ENCODE measurements around the gene NES. TPM values are rescaled to one million over a fixed set of nuclear protein-coding genes. Genes with fewer than 3 reads are reported as not detected.

The NES gene
- total and polyA plus RNA-seq, 2 experiments from 2014 or later: 25.0 to 95.9 TPM

- no peak for ATAC-seq
- peak overlapping the region; percentile 60 for H3K4me2 ChIP-seq
- peak overlapping the region; percentile 74; the same call in 1 of the 2 replicates for H2AFZ ChIP-seq
Measured at GRCh38 chr1:156659661-156659987, 17.6 kb downstream of the NES start.

More at GRCh38 chr1:156659661-156659987, 17.6 kb downstream of the NES start:
- Histone ChIP-seq H3K4me1 (ENCODE audit: insufficient read depth) (peaks cover 61% of the 10 kb centered on the region), H4K20me1 (replicated peaks; ENCODE audit: insufficient read depth) (no peaks in the 10 kb centered on the region), H3K27me3 (ENCODE audit: insufficient read depth) (peaks cover 52% of the 10 kb centered on the region), H3K4me3 (no peak overlapping the region), H3K27ac (ENCODE audit: low read depth) (no peak overlapping the region), H3K79me2 (replicated peaks; ENCODE audit: insufficient read depth) (no peaks in the 10 kb centered on the region), H3K36me3 (ENCODE audit: insufficient read depth) (no peaks in the 10 kb centered on the region), H3K9me2 (ENCODE audit: insufficient read depth) (no peaks in the 10 kb centered on the region), H3F3A (replicated peaks; ENCODE audit: low read depth) (peaks cover 24% of the 10 kb centered on the region; the same call in 1 of the 2 replicates)
- H3K4me1 Mint-ChIP-seq: peaks cover 73% of the 10 kb centered on the region
- H3K9me3 Mint-ChIP-seq: no peaks in the 10 kb centered on the region; the same call in 1 of the 3 replicates
- no peak for TF ChIP-seq NANOG (IDR thresholded peaks at IDR 0.05; ENCODE audit: borderline replicate concordance)
- no peak for TF ChIP-seq ETS1 (IDR thresholded peaks at IDR 0.05)
- TF ChIP-seq ZNF114 (CRISPR knock-in tag; IDR thresholded peaks at IDR 0.05): no peak
- no peak for TF ChIP-seq CTCF (conservative IDR thresholded peaks at IDR 0.05; ENCODE audit: low read depth in 2 of 2)
- TF ChIP-seq EZH2 (IDR thresholded peaks at IDR 0.05; ENCODE audit: low read depth, unreplicated experiment): no peak
- TF ChIP-seq CREB1 (CRISPR knock-in tag; IDR thresholded peaks at IDR 0.05; ENCODE audit: low read depth): no peak
- no peak for TF ChIP-seq REST (IDR thresholded peaks at IDR 0.05; ENCODE audit: unreplicated experiment)
- no peak for TF ChIP-seq EZH2phosphoT487 (IDR thresholded peaks at IDR 0.05; ENCODE audit: unreplicated experiment)
- TF ChIP-seq JUNB (IDR thresholded peaks at IDR 0.05; ENCODE audit: unreplicated experiment): no peak
- TF ChIP-seq POLR2AphosphoS5 (IDR thresholded peaks at IDR 0.05; ENCODE audit: low read depth): no peak
- TF ChIP-seq ZNF331 (CRISPR knock-in tag; IDR thresholded peaks at IDR 0.05; ENCODE audit: low read depth): no peak
- no peak overlapping the region; the same call in 2 of the 3 replicates for H3K4me3 Mint-ChIP-seq
- peaks cover 50% of the 10 kb centered on the region for H3K27me3 Mint-ChIP-seq (ENCODE audit: insufficient read depth, low read depth, poor library complexity)
- peaks cover 2% of the 10 kb centered on the region; the same call in 1 of the 3 replicates for H3K36me3 Mint-ChIP-seq (ENCODE audit: low read depth)
- no peak overlapping the region for H3K27ac Mint-ChIP-seq
- DNase-seq (ENCODE audit: low spot score): no peak
